GM19099 (cell line): Measurements from ENCODE around the gene FOXG1.

Source experiments
- POLR2A ChIP-seq: IDR thresholded peaks from 3 replicates; pipeline ENCODE4 v1.6.1; 2011; ENCODE audit warnings: low read depth; ENCODE audit not compliant: insufficient read length; ENCODE audit errors: extremely low read depth

Gene FOXG1

DNA sequence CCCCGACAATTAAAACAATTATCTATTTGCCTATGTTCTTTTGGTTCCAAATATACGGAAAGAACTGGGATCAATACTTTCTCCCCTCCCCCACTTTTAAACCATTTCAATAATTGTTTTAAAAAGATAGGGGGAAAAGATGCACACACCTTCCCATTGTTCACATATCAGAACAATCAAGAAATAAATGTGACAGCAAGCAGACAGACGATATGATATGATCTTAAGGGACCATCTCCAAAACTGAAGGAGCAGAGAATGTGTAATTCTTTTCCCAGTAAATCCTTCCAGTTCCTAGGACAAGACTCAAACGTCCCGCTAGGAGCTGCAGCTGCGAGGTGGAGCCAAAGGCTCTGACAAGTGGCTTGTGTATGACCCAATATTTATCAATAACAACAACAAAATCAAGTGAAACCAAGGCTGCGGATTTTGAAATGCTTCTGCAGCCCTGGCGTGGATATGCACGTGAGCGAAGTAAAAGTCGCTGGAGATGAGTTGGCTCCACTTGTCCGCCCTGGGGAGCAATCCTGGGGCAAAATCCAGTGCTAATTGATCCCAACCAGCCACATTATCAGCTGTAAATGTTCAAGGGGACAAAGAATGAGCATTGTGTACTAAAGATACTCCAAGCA lies 8.2 kb upstream of the FOXG1 start:
- TF ChIP-seq POLR2A, result no peak

DNA sequence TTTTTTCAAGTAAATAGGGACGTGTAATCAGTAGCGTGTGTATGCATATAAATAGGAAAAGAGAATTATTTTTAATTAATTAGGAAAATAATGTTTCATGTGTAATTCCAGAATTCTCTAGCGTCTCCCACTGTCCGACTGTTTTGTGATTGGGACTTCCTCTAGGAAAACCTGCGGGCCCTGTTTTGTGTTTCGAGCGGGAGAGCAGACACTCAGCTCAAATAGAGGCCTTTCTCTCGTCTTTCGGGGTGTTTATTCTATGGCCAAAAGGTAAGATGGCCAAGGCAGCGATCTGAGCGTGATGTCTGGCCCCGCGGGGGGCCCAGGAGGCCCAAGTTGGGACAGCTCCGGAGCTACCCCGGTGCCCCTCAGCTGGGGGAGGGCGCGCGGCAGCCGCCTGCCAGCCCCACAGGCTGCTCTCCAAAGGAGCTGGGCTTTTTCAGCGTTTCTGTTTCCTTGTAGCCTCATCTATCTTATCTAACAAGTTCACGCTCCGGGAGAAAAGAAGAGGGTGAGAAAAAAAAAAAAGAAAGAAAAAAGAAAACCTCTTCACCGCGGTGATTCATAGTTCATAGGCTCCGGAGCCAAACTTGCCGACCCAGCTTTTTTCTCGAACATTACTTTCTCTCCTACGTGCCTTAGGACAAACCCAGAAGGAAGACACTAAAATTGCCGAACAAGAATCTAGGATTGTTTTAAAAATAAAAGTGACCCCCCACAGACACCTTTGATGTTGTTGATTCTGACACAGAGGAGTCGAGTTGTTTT lies 7.5 kb upstream of the FOXG1 start:
- no peak for TF ChIP-seq POLR2A

DNA sequence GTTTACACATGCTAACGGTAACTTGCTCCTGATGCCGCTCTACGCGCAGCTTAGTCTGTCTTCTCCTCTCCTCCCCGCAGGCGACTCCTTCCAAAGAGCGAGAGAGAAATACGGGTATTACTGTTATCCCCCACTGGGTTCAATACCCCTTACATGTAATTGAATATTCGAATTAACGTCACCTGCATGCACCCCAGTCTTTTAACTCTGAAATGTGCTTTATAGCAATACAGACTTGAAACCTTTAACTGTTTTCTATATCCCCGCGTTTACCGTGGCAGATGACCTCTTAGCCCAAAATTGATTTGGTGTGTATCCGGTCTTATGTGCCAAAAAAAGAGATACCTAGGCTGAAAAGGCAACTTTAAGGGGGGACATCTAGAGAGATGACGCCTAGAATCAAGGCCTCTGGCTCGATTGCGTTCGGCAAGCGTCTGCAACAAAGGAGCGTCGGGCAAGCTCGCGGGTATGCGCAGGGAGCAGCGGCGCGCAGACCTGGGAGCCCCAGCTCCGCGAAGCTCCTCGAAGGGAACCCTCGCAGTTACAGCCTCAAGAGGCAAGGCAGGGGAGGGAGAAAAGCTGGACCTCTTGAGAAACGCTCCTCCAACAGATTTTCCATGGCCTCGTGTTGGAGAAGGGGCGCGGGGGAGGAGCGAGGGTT lies 6.8 kb upstream of the FOXG1 start:
- TF ChIP-seq POLR2A, result no peak

GRCh38 chr14:28760431-28760996 lies 6.1 kb upstream of the FOXG1 start:
- TF ChIP-seq POLR2A, result no peak

DNA sequence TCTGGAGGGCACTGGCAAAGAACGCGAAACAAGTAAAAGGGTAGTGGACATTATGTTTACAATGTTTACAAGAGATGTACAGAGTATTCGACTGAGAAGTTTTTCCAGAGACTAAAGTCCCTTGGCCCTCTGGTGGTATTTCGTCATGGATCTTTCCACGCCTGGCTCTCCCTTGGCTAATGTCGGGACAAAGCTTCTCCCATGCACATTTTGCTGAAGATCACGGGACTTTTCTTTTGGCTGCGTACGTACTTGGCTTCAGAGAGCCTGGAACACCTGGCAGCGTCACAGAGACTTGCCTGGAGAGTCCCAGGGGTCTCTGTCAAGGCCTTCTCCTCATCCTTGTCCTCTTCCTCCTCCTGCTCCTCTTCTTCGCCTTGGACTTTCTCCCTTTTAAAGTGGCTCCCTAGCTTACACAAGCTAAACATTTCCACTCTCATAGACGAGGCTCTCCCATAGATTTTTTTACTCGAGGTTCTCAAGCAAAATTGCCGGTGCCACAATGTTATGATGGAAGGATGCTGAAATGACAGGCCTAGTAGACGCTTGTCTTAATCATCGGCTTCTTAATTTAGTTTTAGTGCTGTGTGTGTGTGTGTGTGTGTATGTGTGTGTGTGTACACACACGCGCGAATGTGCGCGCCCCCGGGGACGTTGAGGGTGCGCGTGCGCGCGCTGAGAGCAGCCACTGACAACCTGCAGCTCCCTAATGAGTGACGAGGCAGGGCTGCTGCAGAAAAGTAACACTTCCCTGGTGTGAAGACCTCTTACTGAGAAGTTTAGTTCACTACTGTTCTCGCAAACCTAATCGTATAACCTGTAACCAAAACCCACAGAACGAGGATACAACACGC lies 4.9 kb upstream of the FOXG1 start:
- no peak for TF ChIP-seq POLR2A

GRCh38 chr14:28762303-28762954 lies 4.2 kb upstream of the FOXG1 start:
- TF ChIP-seq POLR2A, result no peak

DNA sequence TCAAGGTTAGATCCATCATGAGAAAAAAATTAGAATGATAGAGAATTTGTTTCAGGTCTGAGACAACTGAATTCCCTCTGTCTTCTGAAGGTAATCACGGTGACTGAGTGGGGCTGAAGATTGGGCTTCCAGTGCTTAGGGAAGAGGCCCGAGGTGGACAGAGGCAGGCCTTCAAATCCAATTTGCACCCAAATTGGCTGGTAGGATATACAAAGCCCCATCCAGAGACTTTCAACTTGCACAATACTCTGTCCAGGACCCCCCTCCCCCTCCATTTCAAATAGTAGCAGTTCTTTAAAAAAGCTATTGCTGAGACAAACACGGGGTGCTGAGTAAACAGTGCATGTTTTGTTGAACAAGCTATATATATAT lies 3.6 kb upstream of the FOXG1 start:
- no peak for TF ChIP-seq POLR2A

DNA sequence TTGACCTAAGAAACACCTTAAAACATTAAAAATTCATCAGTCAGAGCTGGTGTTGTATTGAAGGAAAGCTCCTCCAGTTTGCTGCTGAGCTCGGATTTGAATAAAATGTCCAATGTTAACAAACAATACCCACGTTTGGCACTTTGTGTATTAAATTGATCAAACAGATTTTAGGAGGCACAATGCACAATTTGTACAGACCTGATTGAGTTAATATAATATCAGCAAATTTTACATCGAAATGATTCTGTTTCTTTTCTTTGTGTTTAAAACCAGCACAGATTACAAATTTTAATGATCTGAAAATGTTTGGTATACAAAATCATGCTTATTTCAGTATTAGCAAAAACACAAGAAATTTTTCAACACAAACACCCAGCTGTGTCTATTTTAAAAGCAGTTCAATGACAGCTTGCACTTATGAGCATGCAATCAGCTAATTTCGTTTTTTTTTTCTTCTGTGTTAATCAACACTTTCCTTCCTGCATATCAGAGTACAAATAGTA lies 2.8 kb upstream of the FOXG1 start:
- TF ChIP-seq POLR2A, result no peak

- TF ChIP-seq POLR2A, result no peak
Measured at GRCh38 chr14:28764257-28765160, 2.1 kb upstream of the FOXG1 start.

DNA sequence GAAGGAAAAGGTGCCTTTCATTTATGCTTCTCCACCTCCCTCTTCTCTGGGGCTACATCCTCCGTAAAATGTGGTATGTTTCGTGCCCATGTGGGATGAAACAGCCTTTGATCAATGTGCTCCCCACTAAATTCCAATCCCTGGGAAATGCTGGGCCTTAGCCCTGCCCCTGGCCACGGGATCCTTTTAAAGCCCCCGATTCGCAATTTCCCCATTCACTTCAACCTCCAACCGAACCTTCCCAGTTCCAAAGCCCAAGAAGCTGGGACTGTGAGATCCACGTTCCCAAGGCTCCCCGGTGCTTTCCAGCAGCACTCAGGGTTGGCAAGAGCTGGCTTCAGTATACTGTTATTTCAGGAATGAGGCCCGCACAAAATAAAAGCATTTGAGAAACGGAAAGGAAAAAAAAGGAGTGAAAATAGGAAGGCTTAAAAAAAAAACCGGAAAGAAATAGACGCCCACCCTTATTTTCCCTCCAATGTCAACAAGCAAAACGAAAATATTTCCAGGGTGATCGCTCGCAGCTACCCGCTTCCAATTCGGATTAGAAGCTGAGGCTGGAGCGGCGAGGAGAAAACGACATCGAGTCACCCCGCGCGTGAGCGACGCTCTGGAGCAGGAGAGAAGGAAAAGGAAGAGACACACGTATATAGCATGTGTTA lies 1.3 kb upstream of the FOXG1 start:
- TF ChIP-seq POLR2A, result no peak

- TF ChIP-seq POLR2A, result no peak
Measured at GRCh38 chr14:28765831-28766468, 637 bp upstream of the FOXG1 start.
